HepG2 (cell line): ENCODE measurements around the gene SPTBN2. TPM values are rescaled to one million over a fixed set of nuclear protein-coding genes. Genes with fewer than 3 reads are reported as not detected.
A peak's percentile ranks its signal among the peaks of the same experiment; 100 is the strongest.

Experiments
- DNMT1 ChIP-seq: sonication (generic); formaldehyde crosslinking; IDR thresholded peaks from 2 replicates; pipeline ENCODE4 v1.5.1; 2020; ENCODE audit warnings: mild to moderate bottlenecking, missing genetic modification reagents
- DRAP1 ChIP-seq: IDR thresholded peaks from 2 replicates; pipeline ENCODE4 v1.6.1; 2016; ENCODE audit warnings: missing genetic modification reagents, missing compliant biosample characterization
- FOXC1 ChIP-seq: sonication (generic); formaldehyde crosslinking; IDR thresholded peaks from 2 replicates; pipeline ENCODE4 v1.8.0; 2022; ENCODE audit warnings: mild to moderate bottlenecking, missing genetic modification reagents, borderline replicate concordance
- GABPB1 ChIP-seq: IDR thresholded peaks from 2 replicates; pipeline ENCODE4 v1.6.1; 2016; ENCODE audit warnings: mild to moderate bottlenecking, missing genetic modification reagents, moderate library complexity, missing compliant biosample characterization
- HNRNPL ChIP-seq: fragments of 200-400 bp; formaldehyde crosslinking; IDR thresholded peaks from 2 replicates; pipeline ENCODE4 v1.6.1; 2017; ENCODE audit warnings: mild to moderate bottlenecking, low read depth, low read length
- IKZF1 ChIP-seq: fragments of 450-650 bp; IDR thresholded peaks from 2 replicates; pipeline ENCODE4 v1.7.1; 2016
- IRF2 ChIP-seq: IDR thresholded peaks from 2 replicates; pipeline ENCODE4 v1.6.1; 2018; ENCODE audit warnings: missing genetic modification reagents, missing compliant biosample characterization
- NR1H2 ChIP-seq: sonication (generic); formaldehyde crosslinking; IDR thresholded peaks from 2 replicates; pipeline ENCODE4 v1.8.1; 2022; ENCODE audit warnings: low read depth, missing genetic modification reagents, borderline replicate concordance
- PCBP1 ChIP-seq: fragments of 200-400 bp; formaldehyde crosslinking; IDR thresholded peaks from 2 replicates; pipeline ENCODE4 v1.6.1; 2017; ENCODE audit warnings: mild to moderate bottlenecking, low read depth, low read length, borderline replicate concordance
- TFDP1 ChIP-seq: IDR thresholded peaks from 2 replicates; pipeline ENCODE4 v1.6.1; 2016; ENCODE audit warnings: missing compliant biosample characterization, missing genetic modification reagents, borderline replicate concordance
- TFDP2 ChIP-seq: sonication (generic); formaldehyde crosslinking; IDR thresholded peaks from 2 replicates; pipeline ENCODE4 v1.4.0; 2020; ENCODE audit warnings: missing genetic modification reagents
- ZEB1 ChIP-seq: IDR thresholded peaks from 2 replicates; pipeline ENCODE4 v1.6.1; 2012; ENCODE audit warnings: mild to moderate bottlenecking, low read depth, inconsistent platforms; ENCODE audit not compliant: insufficient replicate concordance
- ZNF160 ChIP-seq: sonication (generic); formaldehyde crosslinking; IDR thresholded peaks from 2 replicates; pipeline ENCODE4 v1.8.0; 2022; ENCODE audit warnings: mild to moderate bottlenecking, inconsistent platforms, missing genetic modification reagents
- ZNF761 ChIP-seq: sonication (generic); formaldehyde crosslinking; conservative IDR thresholded peaks from 2 replicates; pipeline ENCODE4 v1.4.0; 2020; ENCODE audit warnings: mild to moderate bottlenecking, missing genetic modification reagents
- ZNF766 ChIP-seq: sonication (generic); formaldehyde crosslinking; IDR thresholded peaks from 2 replicates; pipeline ENCODE4 v1.5.0; 2020; ENCODE audit warnings: missing genetic modification reagents, borderline replicate concordance
- ZNF773 ChIP-seq: sonication (generic); formaldehyde crosslinking; IDR thresholded peaks from 2 replicates; pipeline ENCODE4 v1.4.0; 2020; ENCODE audit warnings: missing genetic modification reagents, borderline replicate concordance
- ZNF776 ChIP-seq: sonication (generic); formaldehyde crosslinking; IDR thresholded peaks from 2 replicates; pipeline ENCODE4 v1.4.0; 2020; ENCODE audit warnings: mild to moderate bottlenecking, missing genetic modification reagents
- ZNF816 ChIP-seq: sonication (generic); formaldehyde crosslinking; IDR thresholded peaks from 2 replicates; pipeline ENCODE4 v1.8.0; 2022; ENCODE audit warnings: missing genetic modification reagents, mild to moderate bottlenecking, borderline replicate concordance
- ZSCAN29 ChIP-seq: sonication (generic); formaldehyde crosslinking; conservative IDR thresholded peaks from 2 replicates; pipeline ENCODE4 v1.4.0; 2020; ENCODE audit warnings: mild to moderate bottlenecking, missing genetic modification reagents
- polyA plus RNA-seq, 8 experiments: library from polyadenylated mRNA; depleted of rRNA in 3 of 8; stranded (reverse) in 7 of 8; unstranded in 1 of 8; fragments of >200 nt; fragmentation: Illumina TruSeq in 4 of 8; extraction: Trizol in 4 of 8; gene quantifications; 2 replicates each; pipeline versions ENCODE4 v1.2.1 to v1.2.3, GENCODE V29; 2011 to 2016; ENCODE audit warnings: low read depth in 4 of 8, missing spikeins in 1 of 8, mixed read lengths in 1 of 8; ENCODE audit not compliant: insufficient read depth in 1 of 8
- total RNA-seq, 5 experiments: library from RNA; depleted of rRNA; stranded (reverse); fragments of >200 nt; fragmentation: Illumina TruSeq; extraction: Trizol; gene quantifications; 2 replicates each; pipeline ENCODE4 v1.2.3, GENCODE V29; 2016; ENCODE audit warnings: low read depth in 1 of 5
- TF ChIP-seq, protein P1 (sequence below): sonication (generic); formaldehyde crosslinking; IDR thresholded peaks from 2 replicates; pipeline ENCODE4 v1.4.0; 2020; ENCODE audit warnings: mild to moderate bottlenecking, missing genetic modification reagents, borderline replicate concordance
- TF ChIP-seq, protein P2 (sequence below): IDR thresholded peaks from 2 replicates; pipeline ENCODE4 v1.6.1; 2012; ENCODE audit warnings: inconsistent platforms

The SPTBN2 gene
- total and polyA plus RNA-seq, 2 of the 13 experiments (the other 11 are each of a cell fraction or from before 2014, with no cell fraction given), result 0.65 to 4.0 TPM

GRCh38 chr11:66744485-66745355 is 15.7 kb upstream of the SPTBN2 start (continued):
- TF ChIP-seq DNMT1 (0 out of 2 replicates have a peak, but pooled peaks have one; percentile 36), TFDP2 (CRISPR knock-in tag) (peak; percentile 86), HNRNPL (peak; percentile 13; the same call in 1 of the 2 replicates), PCBP1 (0 out of 2 replicates have a peak, but pooled peaks have one; percentile 58), ZNF773 (CRISPR knock-in tag) (no peak), ZNF761 (CRISPR knock-in tag) (peak; percentile 91), IRF2 (no peak), ZNF766 (CRISPR knock-in tag) (peak; percentile 46; the same call in 1 of the 2 replicates), DRAP1 (CRISPR knock-in tag) (peak; percentile 34; the same call in 1 of the 2 replicates), ZNF160 (CRISPR knock-in tag) (peak; percentile 55; the same call in 1 of the 2 replicates), IKZF1 (no peak), ZNF776 (CRISPR knock-in tag) (peak; percentile 48; the same call in 1 of the 2 replicates), GABPB1 (CRISPR knock-in tag) (peak; percentile 61), ZSCAN29 (0 out of 2 replicates have a peak, but pooled peaks have one; percentile 51), NR1H2 (peak; percentile 57; the same call in 1 of the 2 replicates), ZEB1 (no peak), TFDP1 (CRISPR knock-in tag) (peak; percentile 86; the same call in 1 of the 2 replicates), FOXC1 (CRISPR knock-in tag) (0 out of 2 replicates have a peak, but pooled peaks have one; percentile 43), ZNF816 (CRISPR knock-in tag) (peak; percentile 86; the same call in 1 of the 2 replicates)
- TF ChIP-seq, protein P1, sequence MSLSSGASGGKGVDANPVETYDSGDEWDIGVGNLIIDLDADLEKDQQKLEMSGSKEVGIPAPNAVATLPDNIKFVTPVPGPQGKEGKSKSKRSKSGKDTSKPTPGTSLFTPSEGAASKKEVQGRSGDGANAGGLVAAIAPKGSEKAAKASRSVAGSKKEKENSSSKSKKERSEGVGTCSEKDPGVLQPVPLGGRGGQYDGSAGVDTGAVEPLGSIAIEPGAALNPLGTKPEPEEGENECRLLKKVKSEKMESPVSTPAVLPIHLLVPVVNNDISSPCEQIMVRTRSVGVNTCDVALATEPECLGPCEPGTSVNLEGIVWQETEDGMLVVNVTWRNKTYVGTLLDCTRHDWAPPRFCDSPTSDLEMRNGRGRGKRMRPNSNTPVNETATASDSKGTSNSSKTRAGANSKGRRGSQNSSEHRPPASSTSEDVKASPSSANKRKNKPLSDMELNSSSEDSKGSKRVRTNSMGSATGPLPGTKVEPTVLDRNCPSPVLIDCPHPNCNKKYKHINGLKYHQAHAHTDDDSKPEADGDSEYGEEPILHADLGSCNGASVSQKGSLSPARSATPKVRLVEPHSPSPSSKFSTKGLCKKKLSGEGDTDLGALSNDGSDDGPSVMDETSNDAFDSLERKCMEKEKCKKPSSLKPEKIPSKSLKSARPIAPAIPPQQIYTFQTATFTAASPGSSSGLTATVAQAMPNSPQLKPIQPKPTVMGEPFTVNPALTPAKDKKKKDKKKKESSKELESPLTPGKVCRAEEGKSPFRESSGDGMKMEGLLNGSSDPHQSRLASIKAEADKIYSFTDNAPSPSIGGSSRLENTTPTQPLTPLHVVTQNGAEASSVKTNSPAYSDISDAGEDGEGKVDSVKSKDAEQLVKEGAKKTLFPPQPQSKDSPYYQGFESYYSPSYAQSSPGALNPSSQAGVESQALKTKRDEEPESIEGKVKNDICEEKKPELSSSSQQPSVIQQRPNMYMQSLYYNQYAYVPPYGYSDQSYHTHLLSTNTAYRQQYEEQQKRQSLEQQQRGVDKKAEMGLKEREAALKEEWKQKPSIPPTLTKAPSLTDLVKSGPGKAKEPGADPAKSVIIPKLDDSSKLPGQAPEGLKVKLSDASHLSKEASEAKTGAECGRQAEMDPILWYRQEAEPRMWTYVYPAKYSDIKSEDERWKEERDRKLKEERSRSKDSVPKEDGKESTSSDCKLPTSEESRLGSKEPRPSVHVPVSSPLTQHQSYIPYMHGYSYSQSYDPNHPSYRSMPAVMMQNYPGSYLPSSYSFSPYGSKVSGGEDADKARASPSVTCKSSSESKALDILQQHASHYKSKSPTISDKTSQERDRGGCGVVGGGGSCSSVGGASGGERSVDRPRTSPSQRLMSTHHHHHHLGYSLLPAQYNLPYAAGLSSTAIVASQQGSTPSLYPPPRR (CRISPR knock-in tag), result peak; percentile 38; the same call in 1 of the 2 replicates
- TF ChIP-seq, protein P2, sequence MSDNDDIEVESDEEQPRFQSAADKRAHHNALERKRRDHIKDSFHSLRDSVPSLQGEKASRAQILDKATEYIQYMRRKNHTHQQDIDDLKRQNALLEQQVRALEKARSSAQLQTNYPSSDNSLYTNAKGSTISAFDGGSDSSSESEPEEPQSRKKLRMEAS, result peak; percentile 86
